Liver (tissue), 9 donors: ENCODE data around the gene ANK3. TPM values are rescaled to one million over a fixed set of nuclear protein-coding genes. Genes with fewer than 3 reads are reported as not detected.

ENCODE experiments used
- DNase-seq: peaks from one replicate; pipeline ENCODE4 v3.0.0-alpha.2; 2017; ENCODE audit warnings: low spot score
- H3K27ac ChIP-seq, 2 donors: one replicate each; pipeline ENCODE4 v1.7.0; 2013; ENCODE audit warnings: inconsistent platforms in 2 of 2, low read length in 2 of 2, control low read depth in 1 of 2, low read depth in 1 of 2, mild to moderate bottlenecking in 1 of 2
- H3K27me3 ChIP-seq, 4 donors: one replicate each; pipeline versions ENCODE4 v1.6.1 to v1.7.0; 2013; ENCODE audit warnings: low read length in 3 of 4, inconsistent platforms in 1 of 4, mild to moderate bottlenecking in 1 of 4, moderate library complexity in 1 of 4; ENCODE audit not compliant: control insufficient read depth in 4 of 4, insufficient read depth in 4 of 4
- H3K36me3 ChIP-seq, 4 donors: one replicate each; pipeline versions ENCODE4 v1.6.1 to v1.7.0; 2013; ENCODE audit warnings: low read length in 3 of 4, mild to moderate bottlenecking in 3 of 4, low read depth in 1 of 4, moderate library complexity in 1 of 4; ENCODE audit not compliant: control insufficient read depth in 4 of 4, insufficient read depth in 3 of 4
- H3K4me1 ChIP-seq, 4 donors: one replicate each; pipeline versions ENCODE4 v1.6.1 to v1.7.0; 2013; ENCODE audit warnings: low read length in 3 of 4, mild to moderate bottlenecking in 3 of 4, moderate library complexity in 1 of 4; ENCODE audit not compliant: control insufficient read depth in 4 of 4, insufficient read depth in 4 of 4
- H3K4me3 ChIP-seq, 3 donors: one replicate each; pipeline versions ENCODE4 v1.6.1 to v1.7.0; 2013; ENCODE audit warnings: low read length in 3 of 3, control low read depth in 1 of 3, low read depth in 1 of 3, mild to moderate bottlenecking in 1 of 3
- H3K9ac ChIP-seq, 2 donors: one replicate each; pipeline ENCODE4 v1.7.0; 2013; ENCODE audit warnings: low read length in 2 of 2, mild to moderate bottlenecking in 2 of 2, moderate library complexity in 2 of 2, control low read depth in 1 of 2, low read depth in 1 of 2
- H3K9me3 ChIP-seq, 4 donors: one replicate each; pipeline versions ENCODE4 v1.6.1 to v1.7.0; 2013; ENCODE audit warnings: low read length in 3 of 4; ENCODE audit not compliant: control insufficient read depth in 4 of 4
- ATF3 ChIP-seq: IDR thresholded peaks from 2 replicates; pipeline ENCODE4 v1.6.1; 2016; ENCODE audit warnings: antibody characterized with exemption
- CTCF ChIP-seq: fragments of 150-350 bp; IDR thresholded peaks from 2 replicates; pipeline ENCODE4 v1.5.1; 2017; ENCODE audit warnings: improper control_type of control experiment, low read depth, low read length; ENCODE audit not compliant: missing input control
- EGR1 ChIP-seq, 2 donors: IDR thresholded peaks; 2 replicates each; pipeline ENCODE4 v1.6.1; 2016 to 2018; ENCODE audit warnings: antibody characterized with exemption in 2 of 2, low read depth in 2 of 2
- FOXA1 ChIP-seq: IDR thresholded peaks from 2 replicates; pipeline ENCODE4 v1.6.1; 2016; ENCODE audit warnings: antibody characterized with exemption
- FOXA2 ChIP-seq: IDR thresholded peaks from 2 replicates; pipeline ENCODE4 v1.6.1; 2016; ENCODE audit warnings: antibody characterized with exemption
- GABPA ChIP-seq, 2 donors: IDR thresholded peaks in 1 of 2; conservative IDR thresholded peaks in 1 of 2; 2 replicates each; pipeline ENCODE4 v1.6.1; 2016; ENCODE audit warnings: antibody characterized with exemption in 2 of 2, mild to moderate bottlenecking in 1 of 2, moderate library complexity in 1 of 2
- HNF4A ChIP-seq, 2 donors: conservative IDR thresholded peaks; 2 replicates each; pipeline ENCODE4 v1.6.1; 2016; ENCODE audit warnings: antibody characterized with exemption in 2 of 2, mild to moderate bottlenecking in 2 of 2
- HNF4G ChIP-seq: IDR thresholded peaks from 2 replicates; pipeline ENCODE4 v1.6.1; 2016; ENCODE audit warnings: antibody characterized with exemption
- JUND ChIP-seq, 2 donors: IDR thresholded peaks; 2 replicates each; pipeline ENCODE4 v1.6.1; 2016; ENCODE audit warnings: antibody characterized with exemption in 2 of 2
- NR2F2 ChIP-seq: IDR thresholded peaks from 2 replicates; pipeline ENCODE4 v1.6.1; 2016; ENCODE audit warnings: antibody characterized with exemption
- RAD21 ChIP-seq, 2 donors: IDR thresholded peaks; 2 replicates each; pipeline ENCODE4 v1.6.1; 2016; ENCODE audit warnings: antibody characterized with exemption in 2 of 2, mild to moderate bottlenecking in 2 of 2
- RXRA ChIP-seq, 2 donors: IDR thresholded peaks; 2 replicates each; pipeline ENCODE4 v1.6.1; 2017 to 2018; ENCODE audit warnings: antibody characterized with exemption in 2 of 2, mild to moderate bottlenecking in 1 of 2
- SP1 ChIP-seq: IDR thresholded peaks from 2 replicates; pipeline ENCODE4 v1.6.1; 2018; ENCODE audit warnings: antibody characterized with exemption, mild to moderate bottlenecking
- TAF1 ChIP-seq: conservative IDR thresholded peaks from 2 replicates; pipeline ENCODE4 v1.6.1; 2016; ENCODE audit warnings: antibody characterized with exemption, mild to moderate bottlenecking
- YY1 ChIP-seq: IDR thresholded peaks from 2 replicates; pipeline ENCODE4 v1.6.1; 2016; ENCODE audit warnings: antibody characterized with exemption, mild to moderate bottlenecking
- WGBS: extraction: QIAGEN DNeasy Blood & Tissue Kit; methylation state at CpG from one replicate; pipeline ENCODE4 v1.1.7; 2013; 5-methylcytosine and 5-hydroxymethylcytosine counted together
- polyA plus RNA-seq, 2 donors: library from polyadenylated mRNA; stranded (reverse) in 1 of 2; unstranded in 1 of 2; fragments of 200-250 nt in 1 of 2; fragments of >200 nt in 1 of 2; fragmentation: Nextera tagmentation in 1 of 2; extraction: Ambion mirVana in 1 of 2; gene quantifications; one replicate each; pipeline versions ENCODE4 v1.2.1 to v1.2.3, GENCODE V29; 2013 to 2015
- total RNA-seq, 2 donors: library from RNA; depleted of rRNA; stranded (reverse); fragments of >200 nt; gene quantifications; one replicate each; pipeline ENCODE4 v1.2.3, GENCODE V29; 2014
- TF ChIP-seq, protein P1 (sequence below): IDR thresholded peaks from 2 replicates; pipeline ENCODE4 v1.6.1; 2016; ENCODE audit warnings: antibody characterized with exemption
- TF ChIP-seq, protein P2 (sequence below): IDR thresholded peaks from 2 replicates; pipeline ENCODE4 v1.6.1; 2016; ENCODE audit warnings: antibody characterized with exemption
- TF ChIP-seq, protein P3 (sequence below): IDR thresholded peaks from 2 replicates; pipeline ENCODE4 v1.6.1; 2016; ENCODE audit warnings: antibody characterized with exemption, mild to moderate bottlenecking
- donor health status: healthy.
- donor health status: healthy.
- donor health status: healthy.
- donor health status: healthy.
- donor health status: healthy.

The ANK3 gene
- total and polyA plus RNA-seq, 4 donors, result 5.7 to 30.0 (median 9.7) TPM

DNA sequence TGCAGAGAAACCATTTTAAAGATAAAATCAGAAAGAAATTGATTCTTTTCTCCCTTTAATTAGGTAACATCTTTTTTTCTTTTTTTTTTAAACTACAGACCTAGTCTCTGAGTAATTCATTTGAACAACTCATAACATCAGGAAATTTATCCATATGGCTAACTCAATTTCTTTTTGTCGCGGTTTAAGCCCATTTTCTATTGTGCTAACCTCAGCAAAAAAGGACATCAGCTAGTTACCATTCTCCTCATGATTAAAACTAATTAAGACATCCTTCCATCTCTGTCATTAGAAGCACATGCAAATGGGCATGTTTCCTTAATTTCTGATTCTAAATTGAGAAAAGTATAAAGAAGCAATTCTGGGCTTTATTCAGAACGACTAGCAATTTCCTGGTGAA lies 57.8 kb downstream of the ANK3 start:
- H3K27ac ChIP-seq, result no peak overlapping the region

More for the DNA sequence above, 57.8 kb downstream of the ANK3 start:
- TF ChIP-seq, protein P1, sequence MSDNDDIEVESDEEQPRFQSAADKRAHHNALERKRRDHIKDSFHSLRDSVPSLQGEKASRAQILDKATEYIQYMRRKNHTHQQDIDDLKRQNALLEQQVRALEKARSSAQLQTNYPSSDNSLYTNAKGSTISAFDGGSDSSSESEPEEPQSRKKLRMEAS, result no peak
- TF ChIP-seq GABPA (IDR thresholded peaks at IDR 0.05 in 1 of 2, conservative IDR thresholded peaks at IDR 0.05 in 1 of 2) (no peak), RXRA (IDR thresholded peaks at IDR 0.05) (no peak), FOXA1 (no peak), JUND (IDR thresholded peaks at IDR 0.05) (no peak), SP1 (no peak), HNF4G (no peak), CTCF (no peak), NR2F2 (no peak), YY1 (no peak), EGR1 (IDR thresholded peaks at IDR 0.05; ENCODE audit: low read depth in 2 of 2) (no peak), TAF1 (no peak), FOXA2 (no peak), RAD21 (IDR thresholded peaks at IDR 0.05) (no peak), HNF4A (conservative IDR thresholded peaks at IDR 0.05) (no peak), ATF3 (no peak)
- TF ChIP-seq, protein P2, sequence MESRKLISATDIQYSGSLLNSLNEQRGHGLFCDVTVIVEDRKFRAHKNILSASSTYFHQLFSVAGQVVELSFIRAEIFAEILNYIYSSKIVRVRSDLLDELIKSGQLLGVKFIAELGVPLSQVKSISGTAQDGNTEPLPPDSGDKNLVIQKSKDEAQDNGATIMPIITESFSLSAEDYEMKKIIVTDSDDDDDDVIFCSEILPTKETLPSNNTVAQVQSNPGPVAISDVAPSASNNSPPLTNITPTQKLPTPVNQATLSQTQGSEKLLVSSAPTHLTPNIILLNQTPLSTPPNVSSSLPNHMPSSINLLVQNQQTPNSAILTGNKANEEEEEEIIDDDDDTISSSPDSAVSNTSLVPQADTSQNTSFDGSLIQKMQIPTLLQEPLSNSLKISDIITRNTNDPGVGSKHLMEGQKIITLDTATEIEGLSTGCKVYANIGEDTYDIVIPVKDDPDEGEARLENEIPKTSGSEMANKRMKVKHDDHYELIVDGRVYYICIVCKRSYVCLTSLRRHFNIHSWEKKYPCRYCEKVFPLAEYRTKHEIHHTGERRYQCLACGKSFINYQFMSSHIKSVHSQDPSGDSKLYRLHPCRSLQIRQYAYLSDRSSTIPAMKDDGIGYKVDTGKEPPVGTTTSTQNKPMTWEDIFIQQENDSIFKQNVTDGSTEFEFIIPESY, result no peak
- TF ChIP-seq, protein P3, sequence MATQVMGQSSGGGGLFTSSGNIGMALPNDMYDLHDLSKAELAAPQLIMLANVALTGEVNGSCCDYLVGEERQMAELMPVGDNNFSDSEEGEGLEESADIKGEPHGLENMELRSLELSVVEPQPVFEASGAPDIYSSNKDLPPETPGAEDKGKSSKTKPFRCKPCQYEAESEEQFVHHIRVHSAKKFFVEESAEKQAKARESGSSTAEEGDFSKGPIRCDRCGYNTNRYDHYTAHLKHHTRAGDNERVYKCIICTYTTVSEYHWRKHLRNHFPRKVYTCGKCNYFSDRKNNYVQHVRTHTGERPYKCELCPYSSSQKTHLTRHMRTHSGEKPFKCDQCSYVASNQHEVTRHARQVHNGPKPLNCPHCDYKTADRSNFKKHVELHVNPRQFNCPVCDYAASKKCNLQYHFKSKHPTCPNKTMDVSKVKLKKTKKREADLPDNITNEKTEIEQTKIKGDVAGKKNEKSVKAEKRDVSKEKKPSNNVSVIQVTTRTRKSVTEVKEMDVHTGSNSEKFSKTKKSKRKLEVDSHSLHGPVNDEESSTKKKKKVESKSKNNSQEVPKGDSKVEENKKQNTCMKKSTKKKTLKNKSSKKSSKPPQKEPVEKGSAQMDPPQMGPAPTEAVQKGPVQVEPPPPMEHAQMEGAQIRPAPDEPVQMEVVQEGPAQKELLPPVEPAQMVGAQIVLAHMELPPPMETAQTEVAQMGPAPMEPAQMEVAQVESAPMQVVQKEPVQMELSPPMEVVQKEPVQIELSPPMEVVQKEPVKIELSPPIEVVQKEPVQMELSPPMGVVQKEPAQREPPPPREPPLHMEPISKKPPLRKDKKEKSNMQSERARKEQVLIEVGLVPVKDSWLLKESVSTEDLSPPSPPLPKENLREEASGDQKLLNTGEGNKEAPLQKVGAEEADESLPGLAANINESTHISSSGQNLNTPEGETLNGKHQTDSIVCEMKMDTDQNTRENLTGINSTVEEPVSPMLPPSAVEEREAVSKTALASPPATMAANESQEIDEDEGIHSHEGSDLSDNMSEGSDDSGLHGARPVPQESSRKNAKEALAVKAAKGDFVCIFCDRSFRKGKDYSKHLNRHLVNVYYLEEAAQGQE, result no peak
- WGBS, result 97% methylated on average over 3 of the region's 3 CpGs
- H3K4me1 ChIP-seq, result no peaks in the 10 kb centered on the region
- H3K4me3 ChIP-seq, result no peak overlapping the region
- no peaks in the 10 kb centered on the region for H3K27me3 ChIP-seq
- no peak overlapping the region for H3K9ac ChIP-seq
- no peaks in the 10 kb centered on the region for H3K9me3 ChIP-seq
- no peaks in the 10 kb centered on the region for H3K36me3 ChIP-seq
- DNase-seq, result no peak
